ENCODE measurements around the gene UNC13B. TPM values are rescaled to one million over a fixed set of nuclear protein-coding genes. Genes with fewer than 3 reads are reported as not detected.
"Not testable (repeated sequence)": the region's sequence is repeated elsewhere in the genome, so short reads cannot be mapped to it uniquely, and the experiment has no call there.

UNC13B gene
- total RNA-seq, 1 experiment from 2014 or later: 48.2 TPM

DNA sequence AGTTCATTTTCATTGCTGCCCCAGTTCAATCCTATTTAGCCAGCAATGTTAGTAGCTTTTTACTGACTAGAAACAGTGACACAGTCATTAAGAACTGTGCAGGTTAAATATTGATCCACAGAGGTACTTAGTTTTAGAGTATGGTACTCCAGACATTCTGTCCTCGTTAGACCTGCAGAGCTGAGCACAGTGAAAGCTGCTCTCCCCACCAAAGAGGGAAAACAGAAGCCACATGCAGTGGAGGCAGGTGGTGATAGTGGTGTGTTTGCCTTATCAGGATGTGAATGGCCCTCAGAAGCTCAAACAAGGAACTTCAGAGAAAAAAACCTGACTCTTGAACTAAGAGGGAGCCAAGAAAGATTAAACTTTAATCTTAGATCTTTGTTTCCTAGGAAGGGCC lies 75.5 kb downstream of the UNC13B start:
- Histone ChIP-seq H3K4me2 (ENCODE audit: insufficient read depth, insufficient read length, low read length) (no peak overlapping the region), H3K9me3 (ENCODE audit: control insufficient read depth, low read depth, low read length) (no peaks in the 10 kb centered on the region), H2BK15ac (ENCODE audit: low read depth, low read length) (no peak overlapping the region), H4K5ac (ENCODE audit: insufficient read length, low read depth, low read length) (no peak overlapping the region), H2AK5ac (ENCODE audit: insufficient read length, low read length) (no peak overlapping the region), H3K23ac (ENCODE audit: insufficient read length, low read depth, low read length) (no peak overlapping the region), H4K20me1 (ENCODE audit: control insufficient read depth, insufficient read depth, insufficient read length) (no peaks in the 10 kb centered on the region), H3T11ph (ENCODE audit: low read length) (no peak overlapping the region), H3K56ac (ENCODE audit: insufficient read length, low read depth, low read length) (no peak overlapping the region), H2BK20ac (ENCODE audit: low read depth, low read length, poor library complexity, severe bottlenecking) (no peak overlapping the region), H3K23me2 (ENCODE audit: insufficient read length, low read depth, low read length, poor library complexity, severe bottlenecking) (no peaks in the 10 kb centered on the region), H3K27ac (ENCODE audit: insufficient read length, low read depth, low read length) (no peak overlapping the region), H3K4me1 (ENCODE audit: insufficient read depth, low read length) (no peaks in the 10 kb centered on the region), H3K18ac (ENCODE audit: insufficient read length, low read depth, low read length) (no peak overlapping the region), H2BK120ac (ENCODE audit: low read depth, low read length, poor library complexity, severe bottlenecking) (no peak overlapping the region), H3K9ac (ENCODE audit: extremely low read depth, insufficient read length, low read length) (no peak overlapping the region), H2BK12ac (ENCODE audit: insufficient read length, low read depth, low read length) (no peak overlapping the region), H4K91ac (ENCODE audit: insufficient read length, low read depth, low read length) (no peak overlapping the region), H3K4ac (ENCODE audit: low read depth, low read length) (no peak overlapping the region), H3K14ac (ENCODE audit: insufficient read depth, low read length) (no peak overlapping the region), H3K79me1 (ENCODE audit: insufficient read depth, low read depth, low read length, poor library complexity, severe bottlenecking) (no peaks in the 10 kb centered on the region), H2AFZ (ENCODE audit: low read length) (no peak overlapping the region), H2BK5ac (ENCODE audit: insufficient read length, low read length) (no peak overlapping the region), H3K79me2 (ENCODE audit: insufficient read depth, low read length) (no peaks in the 10 kb centered on the region), H3K27me3 (ENCODE audit: insufficient read depth, low read length) (no peaks in the 10 kb centered on the region), H4K8ac (replicated peaks; ENCODE audit: insufficient read length, low read depth, low read length) (no peak overlapping the region)
- Mint-ChIP-seq H3K4me3 (no peak overlapping the region), H3K9me3 (peaks cover 12 to 14% of the 10 kb centered on the region in 2 experiments), H3K36me3 (ENCODE audit: insufficient read depth in 1 of 3, low read depth in 3 of 3) (peaks cover 18 to 24% (median 18%) of the 10 kb centered on the region in 3 experiments), H3K27me3 (ENCODE audit: low read depth) (no peaks in the 10 kb centered on the region), H3K4me1 (peaks cover 0 to 3% of the 10 kb centered on the region in 2 experiments; a peak in 1 of 4 replicates), H3K27ac (no peak overlapping the region)
- TF ChIP-seq, protein P1, sequence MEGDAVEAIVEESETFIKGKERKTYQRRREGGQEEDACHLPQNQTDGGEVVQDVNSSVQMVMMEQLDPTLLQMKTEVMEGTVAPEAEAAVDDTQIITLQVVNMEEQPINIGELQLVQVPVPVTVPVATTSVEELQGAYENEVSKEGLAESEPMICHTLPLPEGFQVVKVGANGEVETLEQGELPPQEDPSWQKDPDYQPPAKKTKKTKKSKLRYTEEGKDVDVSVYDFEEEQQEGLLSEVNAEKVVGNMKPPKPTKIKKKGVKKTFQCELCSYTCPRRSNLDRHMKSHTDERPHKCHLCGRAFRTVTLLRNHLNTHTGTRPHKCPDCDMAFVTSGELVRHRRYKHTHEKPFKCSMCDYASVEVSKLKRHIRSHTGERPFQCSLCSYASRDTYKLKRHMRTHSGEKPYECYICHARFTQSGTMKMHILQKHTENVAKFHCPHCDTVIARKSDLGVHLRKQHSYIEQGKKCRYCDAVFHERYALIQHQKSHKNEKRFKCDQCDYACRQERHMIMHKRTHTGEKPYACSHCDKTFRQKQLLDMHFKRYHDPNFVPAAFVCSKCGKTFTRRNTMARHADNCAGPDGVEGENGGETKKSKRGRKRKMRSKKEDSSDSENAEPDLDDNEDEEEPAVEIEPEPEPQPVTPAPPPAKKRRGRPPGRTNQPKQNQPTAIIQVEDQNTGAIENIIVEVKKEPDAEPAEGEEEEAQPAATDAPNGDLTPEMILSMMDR (conservative IDR thresholded peaks at IDR 0.05): no peak
- no peak for DNase-seq
- WGBS (ENCODE audit: extremely low coverage, insufficient read length, low lambda C conversion rate): no CpG with 5 or more reads among the region's 1 CpG

DNA sequence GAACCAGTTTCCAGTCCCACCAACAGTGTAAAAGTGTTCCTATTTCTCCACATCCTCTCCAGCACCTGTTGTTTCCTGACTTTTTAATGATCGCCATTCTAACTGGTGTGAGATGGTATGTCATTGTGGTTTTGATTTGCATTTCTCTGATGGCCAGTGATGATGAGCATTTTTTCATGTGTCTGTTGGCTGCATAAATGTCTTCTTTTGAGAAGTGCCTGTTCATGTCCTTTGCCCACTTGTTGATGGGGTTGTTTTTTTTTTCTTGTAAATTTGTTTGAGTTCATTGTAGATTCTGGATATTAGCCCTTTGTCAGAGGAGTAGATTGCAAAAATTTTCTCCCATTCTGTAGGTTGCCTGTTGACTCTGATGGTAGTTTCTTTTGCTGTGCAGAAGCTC lies 84.1 kb downstream of the UNC13B start:
- H3K27me3 ChIP-seq (ENCODE audit: insufficient read depth, low read length); H3K27me3 Mint-ChIP-seq (ENCODE audit: low read depth); H3K9me3 Mint-ChIP-seq; H4K20me1 ChIP-seq (ENCODE audit: control insufficient read depth, insufficient read depth, insufficient read length); H2AK5ac ChIP-seq (ENCODE audit: insufficient read length, low read length); H4K5ac ChIP-seq (ENCODE audit: insufficient read length, low read depth, low read length); H2BK15ac ChIP-seq (ENCODE audit: low read depth, low read length); H3K36me3 Mint-ChIP-seq (ENCODE audit: insufficient read depth in 1 of 3, low read depth in 3 of 3); H3K23ac ChIP-seq (ENCODE audit: insufficient read length, low read depth, low read length); H3K27ac Mint-ChIP-seq; H3K4me2 ChIP-seq (ENCODE audit: insufficient read depth, insufficient read length, low read length); H3K4me3 Mint-ChIP-seq; H3K4me1 ChIP-seq (ENCODE audit: insufficient read depth, low read length); H2BK20ac ChIP-seq (ENCODE audit: low read depth, low read length, poor library complexity, severe bottlenecking); H3K4me1 Mint-ChIP-seq; H2BK12ac ChIP-seq (ENCODE audit: insufficient read length, low read depth, low read length); H3K79me2 ChIP-seq (ENCODE audit: insufficient read depth, low read length); H4K8ac ChIP-seq (replicated peaks; ENCODE audit: insufficient read length, low read depth, low read length); H3K23me2 ChIP-seq (ENCODE audit: insufficient read length, low read depth, low read length, poor library complexity, severe bottlenecking); H3K4ac ChIP-seq (ENCODE audit: low read depth, low read length); H3K9ac ChIP-seq (ENCODE audit: extremely low read depth, insufficient read length, low read length); H3K79me1 ChIP-seq (ENCODE audit: insufficient read depth, low read depth, low read length, poor library complexity, severe bottlenecking); H3K27ac ChIP-seq (ENCODE audit: insufficient read length, low read depth, low read length); DNase-seq; H2BK5ac ChIP-seq (ENCODE audit: insufficient read length, low read length); H4K91ac ChIP-seq (ENCODE audit: insufficient read length, low read depth, low read length); H3K9me3 ChIP-seq (ENCODE audit: control insufficient read depth, low read depth, low read length); H2BK120ac ChIP-seq (ENCODE audit: low read depth, low read length, poor library complexity, severe bottlenecking); H3K14ac ChIP-seq (ENCODE audit: insufficient read depth, low read length); H3K18ac ChIP-seq (ENCODE audit: insufficient read length, low read depth, low read length); H2AFZ ChIP-seq (ENCODE audit: low read length); H3K56ac ChIP-seq (ENCODE audit: insufficient read length, low read depth, low read length); H3T11ph ChIP-seq (ENCODE audit: low read length): not testable (repeated sequence)
- WGBS (ENCODE audit: extremely low coverage, insufficient read length, low lambda C conversion rate): no CpG with 5 or more reads among the region's 1 CpG
